Transverse colon (tissue), 4 donors: Measurements from ENCODE around the gene AGBL5.

Source experiments
- EP300 ChIP-seq: sonication (generic); formaldehyde crosslinking; IDR thresholded peaks from one replicate; pipeline ENCODE4 v1.6.1; 2017; ENCODE audit warnings: antibody characterized with exemption, low read depth
- POLR2A ChIP-seq: fragments of 450-650 bp; IDR thresholded peaks from one replicate; pipeline ENCODE4 v1.6.1; 2016; ENCODE audit warnings: antibody characterized with exemption, mild to moderate bottlenecking, moderate library complexity
- POLR2AphosphoS5 ChIP-seq, 3 donors: sonication (generic); formaldehyde crosslinking; IDR thresholded peaks; one replicate each; pipeline ENCODE4 v1.6.1; 2016; ENCODE audit warnings: antibody characterized with exemption in 3 of 3
- TF ChIP-seq, protein P1 (sequence below), 5 experiments: fragments of 200-600 bp in 3 of 5; fragments of 450-650 bp in 2 of 5; sonication (generic) in 3 of 5; IDR thresholded peaks; 1 replicate in 2 of 5; 2 replicates in 3 of 5; pipeline ENCODE4 v1.5.1; 2016 to 2017; ENCODE audit warnings: antibody characterized with exemption in 5 of 5, inconsistent platforms in 3 of 5, mild to moderate bottlenecking in 2 of 5, moderate library complexity in 1 of 5

- TF ChIP-seq POLR2A (no peak), EP300 (no peak), POLR2AphosphoS5 (IDR thresholded peaks at IDR 0.05) (no peak)
- TF ChIP-seq, protein P1, sequence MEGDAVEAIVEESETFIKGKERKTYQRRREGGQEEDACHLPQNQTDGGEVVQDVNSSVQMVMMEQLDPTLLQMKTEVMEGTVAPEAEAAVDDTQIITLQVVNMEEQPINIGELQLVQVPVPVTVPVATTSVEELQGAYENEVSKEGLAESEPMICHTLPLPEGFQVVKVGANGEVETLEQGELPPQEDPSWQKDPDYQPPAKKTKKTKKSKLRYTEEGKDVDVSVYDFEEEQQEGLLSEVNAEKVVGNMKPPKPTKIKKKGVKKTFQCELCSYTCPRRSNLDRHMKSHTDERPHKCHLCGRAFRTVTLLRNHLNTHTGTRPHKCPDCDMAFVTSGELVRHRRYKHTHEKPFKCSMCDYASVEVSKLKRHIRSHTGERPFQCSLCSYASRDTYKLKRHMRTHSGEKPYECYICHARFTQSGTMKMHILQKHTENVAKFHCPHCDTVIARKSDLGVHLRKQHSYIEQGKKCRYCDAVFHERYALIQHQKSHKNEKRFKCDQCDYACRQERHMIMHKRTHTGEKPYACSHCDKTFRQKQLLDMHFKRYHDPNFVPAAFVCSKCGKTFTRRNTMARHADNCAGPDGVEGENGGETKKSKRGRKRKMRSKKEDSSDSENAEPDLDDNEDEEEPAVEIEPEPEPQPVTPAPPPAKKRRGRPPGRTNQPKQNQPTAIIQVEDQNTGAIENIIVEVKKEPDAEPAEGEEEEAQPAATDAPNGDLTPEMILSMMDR (IDR thresholded peaks at IDR 0.05): no peak
Measured at GRCh38 chr2:27057184-27057583, 5.7 kb downstream of the AGBL5 start.
